ENCODE data around the gene SPP2.

Gene SPP2, protein sequence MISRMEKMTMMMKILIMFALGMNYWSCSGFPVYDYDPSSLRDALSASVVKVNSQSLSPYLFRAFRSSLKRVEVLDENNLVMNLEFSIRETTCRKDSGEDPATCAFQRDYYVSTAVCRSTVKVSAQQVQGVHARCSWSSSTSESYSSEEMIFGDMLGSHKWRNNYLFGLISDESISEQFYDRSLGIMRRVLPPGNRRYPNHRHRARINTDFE
- 0 reads per million in 2 experiments for total RNA-seq

DNA sequence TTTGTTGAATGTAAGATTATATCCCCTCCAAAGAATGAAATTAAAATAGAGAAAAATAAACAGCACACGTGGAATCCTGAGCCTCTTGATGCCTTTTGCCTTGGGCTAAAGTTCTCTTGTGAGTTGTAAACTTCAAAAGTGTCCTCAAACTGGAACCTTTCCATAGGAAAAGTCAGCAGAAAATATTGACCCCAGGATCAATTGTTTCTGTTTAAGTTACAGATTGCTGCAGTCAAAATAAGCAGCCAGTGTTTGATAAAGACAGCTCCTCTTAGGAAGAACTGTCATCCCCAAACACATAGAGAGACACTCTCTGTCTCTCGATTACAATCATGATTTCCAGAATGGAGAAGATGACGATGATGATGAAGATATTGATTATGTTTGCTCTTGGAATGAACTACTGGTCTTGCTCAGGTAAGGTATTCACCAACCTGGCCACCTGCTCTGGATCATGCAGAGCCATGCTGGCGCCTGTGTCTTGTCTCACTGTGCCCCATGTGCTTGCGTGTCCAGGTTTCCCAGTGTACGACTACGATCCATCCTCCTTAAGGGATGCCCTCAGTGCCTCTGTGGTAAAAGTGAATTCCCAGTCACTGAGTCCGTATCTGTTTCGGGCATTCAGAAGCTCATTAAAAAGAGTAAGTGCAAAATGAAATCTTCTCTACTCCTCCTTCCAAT is at the start of gene SPP2:
Gene SPP2 (plus strand): TSS at position 248 of the 681 bp plus-strand sequence. CDS start 85 bp downstream, at position 333.
- no peak for DNase-seq (ENCODE audit: low read depth)

DNA sequence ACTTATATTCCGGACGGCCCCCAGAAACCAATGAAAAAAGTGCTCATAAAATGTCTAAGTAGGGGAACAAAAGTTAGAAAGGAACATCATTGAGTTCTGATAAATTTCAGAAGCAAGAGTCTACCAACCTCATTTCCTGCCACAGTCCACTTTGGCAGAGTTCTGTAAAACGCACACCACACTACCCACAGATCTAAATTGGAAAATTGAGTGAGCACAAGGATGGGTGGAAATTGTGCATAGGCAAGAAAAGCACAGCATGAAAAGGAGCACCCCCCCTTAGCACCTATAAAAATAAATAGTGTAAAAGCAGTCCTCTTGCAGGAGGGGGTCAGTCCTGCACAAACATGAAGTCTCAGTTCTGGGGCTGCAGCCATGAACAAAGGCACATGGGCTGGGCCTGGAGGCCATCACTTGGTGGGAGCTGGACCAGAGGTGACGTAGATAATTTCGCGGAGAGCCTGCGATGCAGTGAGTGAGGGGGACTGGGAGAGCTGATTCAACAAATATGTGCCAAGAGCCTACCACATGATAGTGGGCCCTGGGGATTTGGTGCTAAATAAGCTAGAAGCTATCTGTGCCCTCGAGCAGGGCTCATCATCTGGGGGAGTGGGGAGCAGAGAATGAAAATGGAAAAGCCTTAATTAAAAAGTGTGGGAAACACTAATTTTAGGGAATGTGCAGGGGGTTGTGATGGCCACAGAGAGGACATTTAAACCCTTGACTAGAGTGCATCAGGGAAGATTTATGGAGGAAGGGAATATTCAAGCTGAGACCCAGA is 48.9 kb upstream of the SPP2 start:
- DNase-seq (ENCODE audit: low read depth): no peak

DNA sequence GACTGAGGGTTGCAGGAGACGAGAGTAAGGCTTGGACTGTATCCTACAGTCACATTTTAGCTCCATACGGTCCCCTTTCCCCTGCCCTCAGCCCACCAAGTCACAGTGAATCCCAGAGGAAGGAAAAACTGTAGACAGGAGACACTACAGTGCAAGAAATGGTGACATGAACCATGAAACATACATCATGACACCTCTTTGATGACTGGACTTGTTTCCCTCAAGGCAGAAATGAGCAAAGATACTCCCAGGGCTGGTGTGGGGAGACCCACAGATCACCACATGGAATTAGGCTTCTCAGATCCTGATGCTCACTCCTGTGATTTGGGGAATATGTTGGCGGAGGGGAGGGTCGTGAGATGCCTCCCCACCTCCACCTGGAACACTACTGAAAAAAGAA is 48.2 kb upstream of the SPP2 start:
- DNase-seq (ENCODE audit: low read depth): no peak

DNA sequence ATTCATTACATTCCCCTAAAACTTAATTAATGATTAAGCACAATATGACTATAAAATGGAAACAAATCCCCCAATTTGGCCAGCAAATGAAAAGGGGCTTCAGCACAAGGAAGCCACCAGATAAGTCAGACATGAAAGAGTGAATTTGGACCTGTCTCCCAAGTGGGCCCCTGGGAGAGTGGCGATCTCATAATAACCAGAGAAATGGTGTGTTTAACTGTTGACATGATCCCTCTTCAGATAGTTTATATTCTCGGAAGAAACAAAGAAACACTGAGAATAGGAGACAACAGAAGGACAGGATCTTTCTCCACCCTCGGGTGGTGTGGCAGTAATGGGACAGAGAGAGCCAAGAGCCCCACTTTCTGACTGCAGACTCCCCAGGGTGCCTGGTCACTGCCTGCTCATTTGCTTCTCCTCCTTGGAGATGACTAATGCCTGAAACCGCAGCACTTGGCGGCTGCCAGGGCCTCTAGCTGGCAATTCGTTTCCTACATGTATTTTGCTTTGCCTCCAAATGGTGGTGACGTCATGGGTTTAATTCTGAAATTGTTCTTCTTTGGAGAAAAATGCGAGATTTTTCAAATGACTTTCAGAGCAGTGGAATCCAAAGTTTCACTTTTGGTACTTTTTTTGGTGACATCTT is 46.4 kb upstream of the SPP2 start:
- DNase-seq (ENCODE audit: low read depth): no peak

DNA sequence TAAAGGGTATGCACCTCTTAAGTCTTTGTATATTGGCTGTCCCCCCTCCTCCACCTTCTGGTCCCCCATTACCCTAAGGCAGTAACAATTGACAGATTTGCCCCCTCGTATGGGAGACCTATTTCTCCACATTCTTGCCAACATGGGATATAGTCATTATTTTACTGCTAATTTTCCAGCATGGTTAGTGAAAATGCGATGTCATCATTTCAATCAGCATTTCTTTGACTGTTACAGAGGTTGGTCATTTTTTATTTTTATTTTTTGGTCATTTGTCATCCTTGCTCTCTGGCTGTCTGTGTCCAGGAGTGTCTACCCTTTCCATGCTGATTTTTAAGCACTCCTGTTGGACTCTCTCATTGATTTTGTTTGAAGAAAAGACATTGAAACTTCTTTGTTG is 45.4 kb upstream of the SPP2 start:
- DNase-seq (ENCODE audit: low read depth): no peak

DNA sequence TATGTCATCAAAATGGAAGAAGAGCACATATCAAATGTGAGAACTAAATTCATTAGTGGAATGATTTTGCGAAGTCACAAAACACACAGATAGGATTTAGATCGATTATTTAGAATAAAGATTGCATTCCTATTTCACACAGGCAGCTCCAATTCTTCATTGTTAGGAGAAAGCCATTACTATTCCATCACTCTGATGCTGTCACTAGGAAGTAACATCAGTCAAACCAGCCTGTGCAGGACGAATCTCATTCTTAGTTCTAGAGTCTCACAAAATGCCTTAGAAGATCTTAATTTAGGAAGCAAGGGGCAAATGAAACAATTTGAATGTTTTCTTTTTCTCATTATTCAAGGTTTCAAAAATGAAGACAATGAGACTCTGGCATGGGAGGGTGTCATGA is 44.0 kb upstream of the SPP2 start:
- DNase-seq (ENCODE audit: low read depth): no peak

DNA sequence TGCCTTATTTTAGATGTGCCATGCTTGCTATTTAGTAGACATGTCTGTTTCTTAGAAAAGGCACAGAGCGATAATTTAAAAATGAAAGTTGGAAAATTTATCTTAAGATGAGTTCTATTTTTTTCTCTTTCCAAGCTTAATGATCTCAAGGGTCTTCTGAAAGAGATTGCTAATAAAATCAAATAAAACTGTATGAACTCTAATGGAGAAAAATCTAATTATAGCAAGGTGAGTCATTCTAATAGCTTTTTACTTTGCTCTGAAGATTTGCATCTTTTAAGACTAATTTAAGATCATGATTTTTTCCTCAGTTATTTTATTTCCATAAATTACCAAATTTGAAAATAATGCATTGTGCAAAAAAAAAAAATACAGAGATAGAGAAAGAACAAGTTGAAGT is 36.1 kb upstream of the SPP2 start:
- no peak for DNase-seq (ENCODE audit: low read depth)

DNA sequence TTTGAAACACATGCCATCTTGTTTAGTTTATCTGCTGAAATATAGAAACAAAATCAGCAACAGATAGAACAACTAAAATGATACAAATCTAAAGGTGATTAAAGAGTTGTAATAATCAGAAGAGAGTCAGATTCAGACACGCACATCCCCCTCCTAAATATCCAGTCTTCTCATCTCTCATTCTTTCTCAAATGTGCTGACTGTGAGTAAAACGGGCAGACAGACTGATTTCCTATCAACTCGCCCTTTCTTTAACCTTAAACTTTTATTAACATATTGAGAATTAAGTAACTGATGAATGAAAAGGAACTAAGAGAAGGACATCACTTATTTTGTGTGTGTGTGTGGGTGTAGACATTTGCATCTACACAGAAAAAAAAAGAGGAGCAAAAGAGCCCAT is 34.6 kb upstream of the SPP2 start:
- no peak for DNase-seq (ENCODE audit: low read depth)

DNA sequence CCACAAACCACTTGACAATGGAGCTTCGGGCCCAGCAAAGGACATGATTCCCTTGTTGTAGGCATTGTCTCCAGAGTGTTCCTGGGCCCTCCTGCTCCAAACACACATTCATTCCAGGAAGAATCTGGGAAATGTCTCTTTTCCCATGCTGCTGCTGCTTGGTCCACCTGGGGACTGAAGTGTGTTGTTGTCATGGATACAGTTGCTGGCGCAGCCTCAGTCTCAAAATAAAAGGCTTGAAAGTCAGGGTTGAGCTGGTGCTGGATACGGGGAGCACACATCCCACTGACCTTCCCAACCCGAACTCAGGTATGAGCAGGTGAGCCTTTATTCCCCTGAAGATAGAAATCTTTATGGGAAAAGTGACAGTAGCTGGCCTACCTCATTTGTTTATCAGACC is 30.6 kb upstream of the SPP2 start:
- DNase-seq (ENCODE audit: low read depth): no peak

DNA sequence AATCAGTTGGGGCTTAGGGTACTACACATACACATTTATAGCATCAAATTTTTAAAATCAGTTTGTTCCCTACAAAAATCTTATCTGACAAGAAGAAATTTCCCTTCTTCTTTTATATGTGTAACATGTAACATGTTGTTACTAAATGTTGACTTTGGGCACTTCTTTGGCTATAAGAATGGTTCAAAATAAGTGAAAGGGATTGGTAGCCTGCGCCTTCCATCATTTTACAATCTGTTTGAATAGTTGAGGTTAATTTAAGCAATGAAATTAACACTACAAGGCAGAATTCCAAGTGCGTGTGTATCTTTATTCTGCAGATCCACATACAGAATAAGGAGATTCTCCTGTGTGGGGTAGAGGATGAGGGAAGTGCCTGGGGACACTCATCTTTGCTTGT is 30.2 kb upstream of the SPP2 start:
- DNase-seq (ENCODE audit: low read depth): no peak

DNA sequence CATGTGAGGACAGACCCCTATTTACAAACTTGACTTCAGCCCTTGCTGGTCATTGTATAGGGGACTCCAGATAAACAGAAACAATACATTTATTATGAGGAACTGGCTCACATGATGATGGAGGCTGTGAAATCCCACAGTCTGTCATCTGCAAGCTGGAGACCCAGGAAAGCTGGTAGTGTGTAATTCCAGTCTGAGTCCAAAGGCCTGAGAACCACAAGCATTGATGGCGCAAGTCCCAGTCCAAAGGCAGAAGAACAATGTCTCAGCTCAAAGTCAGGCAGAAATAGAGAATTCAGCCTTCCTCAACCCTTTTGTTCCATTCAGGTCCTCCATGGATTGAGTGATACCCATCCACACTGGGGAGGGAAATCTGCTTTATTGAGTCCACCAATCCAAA is 28.1 kb upstream of the SPP2 start:
- no peak for DNase-seq (ENCODE audit: low read depth)

DNA sequence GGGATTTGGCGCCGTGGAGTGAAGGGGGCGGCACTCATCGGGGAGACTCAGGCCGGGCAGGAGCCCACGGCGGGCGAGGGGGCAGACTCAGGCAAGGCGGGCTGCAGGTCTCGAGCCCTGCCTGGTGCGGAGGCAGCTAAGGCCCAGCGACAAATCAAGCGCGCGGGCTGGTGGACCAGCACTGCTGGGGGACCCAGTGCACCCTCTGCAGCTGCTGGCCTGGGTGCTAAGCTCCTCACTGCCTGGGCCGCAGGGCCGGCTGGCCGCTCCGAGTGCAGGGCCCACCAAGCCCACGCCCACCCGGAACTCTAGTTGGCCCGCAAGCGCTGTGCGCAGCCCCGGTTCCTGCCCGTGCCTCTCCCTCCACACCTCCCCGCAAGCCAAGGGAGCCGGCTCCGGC is 26.2 kb upstream of the SPP2 start:
- DNase-seq (ENCODE audit: low read depth): no peak

DNA sequence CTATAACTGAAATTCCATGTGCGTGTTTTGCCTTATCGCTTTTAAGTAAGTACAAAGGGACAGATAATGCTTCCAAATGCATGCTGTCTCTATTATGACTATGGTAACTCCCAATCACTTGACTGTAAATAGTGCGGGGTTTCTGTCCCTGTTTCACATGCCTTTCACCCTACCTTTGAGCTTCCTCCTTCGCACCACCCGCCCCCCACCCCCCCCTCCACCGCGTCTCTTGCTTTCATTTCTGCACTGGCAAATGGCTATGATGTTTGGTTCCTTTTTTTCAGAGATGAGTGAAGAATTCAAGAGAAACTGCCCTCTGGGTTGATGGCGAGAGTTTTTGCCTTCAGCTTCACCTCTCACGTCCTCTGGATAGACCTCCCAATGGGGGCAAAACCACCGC is 25.0 kb upstream of the SPP2 start:
- no peak for DNase-seq (ENCODE audit: low read depth)

DNA sequence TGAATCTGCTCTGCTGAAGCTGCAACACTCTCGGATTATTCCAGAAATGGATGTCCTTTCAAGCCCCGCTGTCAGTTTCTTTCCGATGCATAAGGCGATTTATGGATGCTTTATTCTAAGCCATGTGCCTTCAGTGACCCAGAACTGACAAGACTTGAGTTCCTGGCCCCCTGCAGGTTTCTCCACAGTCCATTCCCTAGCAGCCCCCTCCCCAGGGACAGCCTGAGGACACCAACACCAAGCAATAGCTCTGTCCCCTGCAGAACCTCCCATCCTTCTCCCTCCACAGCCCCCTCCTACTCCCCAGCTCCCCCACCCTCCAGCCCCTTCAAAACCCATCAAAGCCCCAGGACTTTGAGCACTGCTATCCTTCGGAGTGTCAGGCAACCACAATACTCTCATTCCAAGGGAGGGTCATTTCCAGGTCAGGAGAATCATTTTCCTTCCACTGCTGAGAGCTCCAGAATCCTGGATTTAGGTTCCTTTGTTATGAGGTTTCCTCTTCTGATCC is 24.6 kb upstream of the SPP2 start:
- no peak for DNase-seq (ENCODE audit: low read depth)

DNA sequence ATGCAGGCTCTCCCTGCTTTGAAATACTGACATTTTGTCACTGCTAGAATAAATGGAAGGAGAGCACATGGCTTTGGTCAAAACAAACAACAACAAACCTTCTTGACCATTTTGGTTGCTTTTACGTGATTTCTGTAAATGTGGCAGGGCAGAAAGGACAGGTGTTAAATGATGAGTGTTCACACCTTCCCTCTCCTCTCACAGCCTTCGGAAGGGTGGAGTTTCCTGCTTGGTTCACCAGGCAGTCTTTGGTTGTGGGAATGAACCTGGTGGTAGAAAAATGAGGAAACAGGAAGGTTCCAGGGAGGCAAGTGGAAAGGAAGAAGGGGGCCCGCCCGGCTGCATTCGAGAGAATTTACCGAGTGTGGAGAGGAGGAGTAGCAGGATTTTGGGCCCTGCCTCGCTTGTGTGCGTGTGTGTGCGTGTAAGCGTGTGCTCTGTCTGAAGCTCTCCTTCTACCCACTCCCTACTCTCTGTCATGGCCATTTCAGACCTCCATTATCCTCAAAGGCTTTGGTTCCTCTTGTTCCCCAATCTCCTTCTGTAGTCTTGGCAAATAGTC is 23.7 kb upstream of the SPP2 start:
- no peak for DNase-seq (ENCODE audit: low read depth)

DNA sequence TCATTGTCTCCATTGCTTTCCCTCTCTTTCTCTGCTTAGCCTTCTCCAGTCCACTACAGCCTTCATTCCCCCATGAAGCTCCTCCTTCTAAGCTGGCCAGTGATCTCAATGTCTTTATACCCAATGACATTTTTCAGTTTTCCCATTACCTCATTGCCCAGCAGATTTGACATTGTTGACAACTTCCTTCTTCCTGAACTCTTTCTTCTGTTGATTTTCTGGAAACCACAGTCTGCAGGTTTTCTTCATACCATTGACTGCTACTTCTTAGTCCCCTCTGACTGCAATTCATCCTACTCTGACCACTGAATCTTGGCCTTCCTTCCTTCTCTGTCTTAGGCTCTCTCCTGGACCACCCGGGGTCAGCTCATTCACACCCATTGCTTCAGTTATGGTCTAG is 22.9 kb upstream of the SPP2 start:
- no peak for DNase-seq (ENCODE audit: low read depth)

DNA sequence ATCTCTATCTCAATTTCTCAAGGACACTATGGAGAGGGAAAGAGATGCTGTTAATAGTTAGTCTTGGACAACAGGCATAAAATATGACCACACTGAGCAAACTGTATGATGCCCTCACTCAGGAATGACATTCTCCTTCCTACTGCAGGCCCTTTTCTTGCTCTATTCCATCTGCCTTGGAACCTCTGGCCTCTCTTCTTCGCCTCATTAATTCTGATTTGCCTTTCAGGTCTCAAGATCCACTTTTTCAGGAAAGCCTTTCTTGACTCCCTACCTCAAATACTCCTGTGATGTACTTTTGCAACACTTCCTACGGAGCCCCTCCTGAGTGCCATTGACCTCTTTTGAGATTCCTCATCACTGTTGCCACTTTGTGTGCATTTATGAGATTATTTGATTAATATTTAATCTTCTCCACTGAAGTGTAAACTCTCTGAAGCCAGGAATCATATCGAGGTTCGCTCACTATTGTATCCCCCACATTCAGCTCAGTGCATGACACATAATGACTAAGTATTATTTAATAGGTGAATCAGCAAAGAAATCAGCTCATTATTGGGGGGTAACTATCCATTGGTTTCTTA is 21.3 kb upstream of the SPP2 start:
- DNase-seq (ENCODE audit: low read depth): no peak

DNA sequence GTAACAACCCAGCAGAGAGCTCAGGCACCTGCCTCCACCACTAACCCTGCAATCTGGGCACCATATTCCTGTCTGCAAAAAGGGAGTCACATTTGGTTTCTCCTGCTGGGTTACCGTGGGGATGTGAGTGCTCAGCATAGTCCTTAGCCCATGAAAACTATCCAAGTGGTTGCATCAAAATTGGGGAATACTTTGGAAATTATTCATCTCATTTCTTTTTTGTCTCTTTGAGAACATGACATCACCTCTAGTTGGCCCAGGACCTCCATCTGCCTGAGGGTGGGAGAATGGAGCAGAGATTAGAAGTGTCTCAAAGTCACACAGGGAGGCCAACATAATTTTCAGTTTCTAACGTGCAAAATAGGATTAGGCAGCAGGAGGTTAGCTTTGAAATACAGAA is 19.3 kb upstream of the SPP2 start:
- no peak for DNase-seq (ENCODE audit: low read depth)

DNA sequence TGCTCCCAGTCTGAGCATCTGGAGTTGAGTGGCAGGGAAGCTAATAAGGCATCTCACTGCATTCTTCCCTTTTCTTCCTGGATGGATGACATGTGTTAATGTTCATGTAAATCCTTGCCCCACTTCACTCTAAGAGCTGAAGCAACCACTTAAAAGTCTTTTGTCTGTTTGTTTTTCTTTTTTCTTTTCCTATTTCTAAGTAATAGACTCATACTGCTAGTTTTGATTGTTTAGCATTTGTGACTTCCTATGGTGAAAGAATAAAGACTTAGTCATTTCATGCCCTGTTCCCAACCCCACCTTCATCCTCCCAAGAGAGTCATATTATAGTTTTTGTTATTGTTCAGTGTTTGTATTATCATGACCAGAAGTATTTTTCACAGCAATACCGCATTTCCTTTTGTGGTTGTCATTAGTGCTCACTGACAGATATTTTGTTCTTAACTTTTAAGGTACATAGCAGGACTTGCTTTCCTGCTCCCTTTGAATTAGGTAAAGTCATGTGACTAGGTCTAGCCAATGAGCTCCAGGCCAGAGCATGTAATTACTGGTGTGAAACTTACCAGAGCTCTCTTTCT is 18.1 kb upstream of the SPP2 start:
- peak; percentile 42 for DNase-seq (ENCODE audit: low read depth)

DNA sequence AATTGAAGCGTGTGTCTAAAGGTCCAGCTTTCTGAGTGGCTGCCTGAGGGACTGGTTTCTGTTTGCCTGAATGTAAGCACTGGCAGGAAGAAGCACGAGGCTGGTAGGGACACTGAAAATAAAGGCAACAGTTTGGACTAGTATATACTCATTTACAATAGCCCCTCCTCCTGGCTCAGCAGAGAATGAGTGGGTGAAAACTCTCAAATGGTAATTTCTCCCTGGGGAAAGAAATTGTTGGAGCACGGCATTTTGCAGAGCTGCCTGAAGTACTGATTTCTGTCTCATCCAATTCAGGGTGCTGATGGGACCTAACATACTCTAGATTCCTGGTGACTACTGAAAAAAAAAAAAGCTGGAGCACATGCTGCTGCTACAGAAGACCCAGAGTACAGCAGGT is 17.3 kb upstream of the SPP2 start:
- no peak for DNase-seq (ENCODE audit: low read depth)

DNA sequence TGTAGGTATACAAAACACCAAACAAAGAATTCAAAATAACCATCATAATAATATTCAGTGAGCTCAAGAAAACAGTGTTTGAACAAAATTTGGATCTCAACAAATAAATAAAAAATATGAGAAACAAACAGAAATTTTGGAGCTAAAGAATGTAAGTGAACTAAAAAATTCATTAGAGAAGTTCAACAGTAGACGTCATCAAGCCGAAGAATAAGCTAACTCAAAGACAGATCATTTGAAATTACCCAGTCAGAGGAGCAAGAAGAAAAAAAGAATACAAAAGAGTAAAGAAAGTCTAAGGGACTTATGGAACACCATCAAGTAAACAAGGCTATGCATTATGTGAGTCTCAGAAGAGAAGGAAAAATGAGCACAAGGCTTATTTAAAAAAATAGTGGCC is 16.6 kb upstream of the SPP2 start:
- no peak for DNase-seq (ENCODE audit: low read depth)

Data from T follicular helper cell (primary cell).